Subcutaneous adipose tissue (tissue), 4 donors: ENCODE measurements around the gene HMX1. TPM values are rescaled to one million over a fixed set of nuclear protein-coding genes. Genes with fewer than 3 reads are reported as not detected.

ENCODE experiments used
- CTCF ChIP-seq: fragments of 450-650 bp; IDR thresholded peaks from one replicate; pipeline ENCODE4 v1.5.1; 2016; ENCODE audit warnings: low read depth, mild to moderate bottlenecking, control low read depth, antibody characterized with exemption, moderate library complexity
- total RNA-seq, 4 donors: library from RNA; depleted of rRNA; stranded (reverse); fragments of >200 nt; gene quantifications; one replicate each; pipeline ENCODE4 v1.1.0, GENCODE V29; 2016

Gene HMX1
- total RNA-seq, 4 donors from 2014 or later: not detected

GRCh38 chr4:8874896-8875680, 3.4 kb upstream of the HMX1 start:
- TF ChIP-seq CTCF: no peak

GRCh38 chr4:8874003-8874895, 2.6 kb upstream of the HMX1 start:
- TF ChIP-seq CTCF: no peak

GRCh38 chr4:8872402-8873291, 1.0 kb upstream of the HMX1 start:
- no peak for TF ChIP-seq CTCF

GRCh38 chr4:8870647-8871416, 807 bp downstream of the HMX1 start:
- no peak for TF ChIP-seq CTCF

GRCh38 chr4:8869898-8870646, 1.6 kb downstream of the HMX1 start:
- TF ChIP-seq CTCF: no peak
